Sigmoid colon (tissue), 7 donors: ENCODE results near the gene MEF2B. TPM values are rescaled to one million over a fixed set of nuclear protein-coding genes. Genes with fewer than 3 reads are reported as not detected.

ENCODE experiments used
- DNase-seq: peaks from one replicate; pipeline ENCODE4 v3.0.0-alpha.2; 2019
- H3K27ac ChIP-seq, 4 donors: fragments of 200-600 bp; sonication (generic); one replicate each; pipeline ENCODE4 v1.5.1; 2016 to 2019; ENCODE audit warnings: mild to moderate bottlenecking in 1 of 4
- H3K27me3 ChIP-seq, 3 donors: fragments of 200-600 bp; sonication (generic); one replicate each; pipeline ENCODE4 v1.5.1; 2019; ENCODE audit warnings: mild to moderate bottlenecking in 1 of 3
- H3K36me3 ChIP-seq, 4 donors: fragments of 200-600 bp; sonication (generic); one replicate each; pipeline ENCODE4 v1.5.1; 2016 to 2019
- H3K4me1 ChIP-seq, 4 donors: fragments of 200-600 bp; sonication (generic); one replicate each; pipeline ENCODE4 v1.5.1; 2017 to 2019
- H3K4me3 ChIP-seq, 4 donors: fragments of 200-600 bp; sonication (generic); one replicate each; pipeline ENCODE4 v1.5.1; 2017 to 2019; ENCODE audit warnings: mild to moderate bottlenecking in 2 of 4, moderate library complexity in 1 of 4
- H3K9me3 ChIP-seq, 4 donors: fragments of 200-600 bp in 3 of 4; sonication (generic) in 3 of 4; one replicate each; pipeline versions ENCODE4 v1.5.1 to v1.6.1; 2013 to 2019
- EP300 ChIP-seq, 4 donors: sonication (generic); formaldehyde crosslinking; IDR thresholded peaks; one replicate each; pipeline ENCODE4 v1.6.1; 2017; ENCODE audit warnings: antibody characterized with exemption in 4 of 4
- POLR2A ChIP-seq, 2 donors: fragments of 450-650 bp; IDR thresholded peaks; one replicate each; pipeline ENCODE4 v1.6.1; 2016; ENCODE audit warnings: antibody characterized with exemption in 2 of 2, mild to moderate bottlenecking in 2 of 2, moderate library complexity in 2 of 2
- POLR2AphosphoS5 ChIP-seq, 4 donors: sonication (generic); formaldehyde crosslinking; IDR thresholded peaks; one replicate each; pipeline ENCODE4 v1.6.1; 2017; ENCODE audit warnings: antibody characterized with exemption in 4 of 4
- WGBS, 2 donors: extraction: QIAGEN DNeasy Blood & Tissue Kit; methylation state at CpG; one replicate each; pipeline ENCODE4 v1.1.7; 2013; 5-methylcytosine and 5-hydroxymethylcytosine counted together
- intact Hi-C: fragments of 100-400 bp; cut with DNase I; formaldehyde crosslinking; loops from one replicate; pipeline ENCODE4 v1.15.1; 2023
- polyA plus RNA-seq, 3 donors: library from polyadenylated mRNA; stranded (reverse); fragments of 200-250 nt; gene quantifications; one replicate each; pipeline ENCODE4 v1.2.3, GENCODE V29; 2013
- total RNA-seq, 4 donors: library from RNA; depleted of rRNA; stranded (reverse); fragments of >200 nt; gene quantifications; one replicate each; pipeline ENCODE4 v1.1.0, GENCODE V29; 2016
- TF ChIP-seq, protein P1 (sequence below), 4 experiments: fragments of 450-650 bp in 3 of 4; fragments of 200-600 bp in 1 of 4; IDR thresholded peaks; one replicate each; pipeline ENCODE4 v1.5.1; 2016 to 2019; ENCODE audit warnings: antibody characterized with exemption in 4 of 4, mild to moderate bottlenecking in 3 of 4, moderate library complexity in 2 of 4
- donor health status: healthy with polysubstance abuse.
- donor health status: Bipolar disorder and iron deficiency.
- donor health status: healthy.

Gene MEF2B
- total and polyA plus RNA-seq, 7 donors = 2.2 TPM; not detected in 6

DNA sequence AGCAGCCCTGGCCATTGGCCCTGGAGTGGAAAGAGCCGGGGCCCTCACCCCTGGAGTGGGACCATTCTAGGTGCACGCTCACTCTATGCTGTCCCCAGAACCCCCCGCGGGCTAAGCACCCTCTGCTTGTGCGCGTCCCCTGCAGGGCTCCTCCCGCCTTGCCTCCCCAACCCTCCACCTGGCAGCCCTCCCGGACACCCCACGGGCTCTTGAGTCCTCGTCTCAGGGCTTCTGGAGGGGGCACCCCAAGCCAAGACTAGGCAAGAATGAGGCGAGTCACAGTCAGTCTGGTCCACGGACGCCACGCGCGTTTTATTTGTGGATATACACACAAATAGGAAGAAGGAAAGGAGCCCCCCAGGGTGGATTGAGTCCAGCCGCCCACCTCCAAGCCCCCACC is 24.8 kb downstream of the MEF2B start:
- no peaks in the 10 kb centered on the region for H3K9me3 ChIP-seq
- intact Hi-C loops = loop anchor here (5.0 to 10.0 kb wide), 2 partner anchors 82 to 200 kb away; no protein-coding TSS in a partner anchor
- WGBS, 2 donors = 92 to 93% methylated on average over 17 of the region's 17 CpGs
- H3K36me3 ChIP-seq = peaks cover 0 to 28% (median 3%) of the 10 kb centered on the region in 4 donors
- no peak overlapping the region for H3K4me3 ChIP-seq
- TF ChIP-seq, protein P1, sequence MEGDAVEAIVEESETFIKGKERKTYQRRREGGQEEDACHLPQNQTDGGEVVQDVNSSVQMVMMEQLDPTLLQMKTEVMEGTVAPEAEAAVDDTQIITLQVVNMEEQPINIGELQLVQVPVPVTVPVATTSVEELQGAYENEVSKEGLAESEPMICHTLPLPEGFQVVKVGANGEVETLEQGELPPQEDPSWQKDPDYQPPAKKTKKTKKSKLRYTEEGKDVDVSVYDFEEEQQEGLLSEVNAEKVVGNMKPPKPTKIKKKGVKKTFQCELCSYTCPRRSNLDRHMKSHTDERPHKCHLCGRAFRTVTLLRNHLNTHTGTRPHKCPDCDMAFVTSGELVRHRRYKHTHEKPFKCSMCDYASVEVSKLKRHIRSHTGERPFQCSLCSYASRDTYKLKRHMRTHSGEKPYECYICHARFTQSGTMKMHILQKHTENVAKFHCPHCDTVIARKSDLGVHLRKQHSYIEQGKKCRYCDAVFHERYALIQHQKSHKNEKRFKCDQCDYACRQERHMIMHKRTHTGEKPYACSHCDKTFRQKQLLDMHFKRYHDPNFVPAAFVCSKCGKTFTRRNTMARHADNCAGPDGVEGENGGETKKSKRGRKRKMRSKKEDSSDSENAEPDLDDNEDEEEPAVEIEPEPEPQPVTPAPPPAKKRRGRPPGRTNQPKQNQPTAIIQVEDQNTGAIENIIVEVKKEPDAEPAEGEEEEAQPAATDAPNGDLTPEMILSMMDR (IDR thresholded peaks at IDR 0.05) = no peak
- no peak for TF ChIP-seq POLR2A (IDR thresholded peaks at IDR 0.05)
- TF ChIP-seq EP300 (IDR thresholded peaks at IDR 0.05) = no peak
- no peak for TF ChIP-seq POLR2AphosphoS5 (IDR thresholded peaks at IDR 0.05)
- peaks cover 0 to 9% (median 8%) of the 10 kb centered on the region in 4 donors for H3K4me1 ChIP-seq
- no peak for DNase-seq
- H3K27ac ChIP-seq = no peak overlapping the region
- H3K27me3 ChIP-seq = no peaks in the 10 kb centered on the region

DNA sequence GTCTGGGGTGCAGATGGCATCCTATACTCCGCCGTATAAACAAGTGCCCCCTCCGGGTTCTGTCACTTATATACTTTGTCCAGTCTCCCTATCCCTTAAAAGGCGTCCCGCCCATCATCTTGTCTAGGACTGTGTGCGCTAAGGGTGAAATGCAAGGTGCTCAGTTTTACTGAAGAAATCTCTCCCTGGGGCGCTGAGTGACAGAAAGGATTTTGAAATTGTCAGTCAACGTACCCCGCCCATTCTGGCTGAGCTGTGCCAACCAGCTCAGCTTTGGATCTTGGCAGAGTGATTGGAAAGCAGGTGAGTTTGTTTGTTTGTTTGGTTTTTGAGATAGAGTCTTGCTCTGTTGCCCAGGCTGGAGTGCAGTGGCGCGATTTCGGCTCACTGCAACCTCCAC is 27.7 kb downstream of the MEF2B start:
- intact Hi-C loops = loop anchor here (5.0 to 10.0 kb wide), 2 partner anchors 35 to 202 kb away; no protein-coding TSS in a partner anchor
- TF ChIP-seq POLR2A (IDR thresholded peaks at IDR 0.05) (no peak), POLR2AphosphoS5 (IDR thresholded peaks at IDR 0.05) (no peak), EP300 (IDR thresholded peaks at IDR 0.05) (no peak)
- TF ChIP-seq, protein P1 (IDR thresholded peaks at IDR 0.05) = no peak

DNA sequence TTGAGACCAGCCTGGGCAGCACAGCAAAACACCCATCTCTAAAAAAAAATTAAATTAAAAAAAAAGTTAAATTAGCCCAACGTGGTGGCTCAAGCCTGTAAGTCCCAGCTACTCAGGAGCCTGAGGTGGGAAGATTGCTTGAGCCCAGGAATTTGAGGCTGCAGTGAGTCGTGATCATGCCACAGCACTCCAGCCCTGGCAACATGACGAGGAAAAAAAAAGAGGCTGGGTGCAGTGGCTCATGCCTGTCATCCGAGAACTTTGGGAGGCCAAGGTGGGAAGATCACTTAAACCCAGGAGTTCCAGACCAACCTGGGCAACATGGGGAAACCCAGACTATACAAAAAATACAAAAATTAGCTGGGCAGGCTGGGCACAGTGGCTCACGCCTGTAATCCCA is 29.6 kb downstream of the MEF2B start:
- Histone ChIP-seq H3K9me3 (no peaks in the 10 kb centered on the region), H3K4me1 (peaks cover 0 to 14% (median 11%) of the 10 kb centered on the region in 4 donors), H3K4me3 (no peak overlapping the region), H3K27ac (no peak overlapping the region), H3K27me3 (no peaks in the 10 kb centered on the region), H3K36me3 (no peaks in the 10 kb centered on the region)
- TF ChIP-seq POLR2AphosphoS5 (IDR thresholded peaks at IDR 0.05) (no peak), EP300 (IDR thresholded peaks at IDR 0.05) (no peak), POLR2A (IDR thresholded peaks at IDR 0.05) (no peak)
- TF ChIP-seq, protein P1 (IDR thresholded peaks at IDR 0.05) = no peak
- intact Hi-C loops = loop anchor here (5.0 to 10.0 kb wide), 2 partner anchors 37 to 204 kb away; no protein-coding TSS in a partner anchor
- DNase-seq = no peak
- 55 to 68% methylated on average over 5 of the region's 5 CpGs for WGBS, 2 donors

More for the DNA sequence above, 27.7 kb downstream of the MEF2B start:
- H3K27me3 ChIP-seq = no peaks in the 10 kb centered on the region
- H3K27ac ChIP-seq = no peak overlapping the region
- H3K4me1 ChIP-seq = peaks cover 0 to 18% (median 11%) of the 10 kb centered on the region in 4 donors
- DNase-seq = no peak
- no peak overlapping the region for H3K4me3 ChIP-seq
- H3K9me3 ChIP-seq = no peaks in the 10 kb centered on the region
- 81 to 90% methylated on average over 12 of the region's 12 CpGs for WGBS, 2 donors
- H3K36me3 ChIP-seq = peaks cover 0 to 10% (median 0%) of the 10 kb centered on the region in 4 donors

DNA sequence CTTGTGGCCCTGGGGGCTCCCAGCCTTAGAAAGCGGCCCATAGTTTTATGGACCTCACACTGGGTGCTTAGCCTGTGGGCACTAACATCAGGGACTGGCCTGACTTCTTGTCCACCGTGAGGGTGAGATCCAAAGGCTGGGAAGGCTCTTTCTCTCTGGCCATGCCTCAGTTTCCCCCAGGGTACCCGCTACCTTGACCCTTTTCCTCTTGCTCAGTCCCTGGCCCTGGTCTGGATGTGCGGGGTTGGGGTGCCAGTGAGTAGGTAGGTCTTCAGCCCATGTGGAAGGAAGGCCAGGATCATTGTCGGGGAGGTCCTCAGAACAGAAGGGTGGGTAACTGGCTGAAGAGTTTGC is 30.2 kb downstream of the MEF2B start:
- no peak overlapping the region for H3K27ac ChIP-seq
- intact Hi-C loops = loop anchor here (2.0 to 10.0 kb wide), 5 partner anchors 37 to 205 kb away; partner anchors contain the start of genes BORCS8, RFXANK and SLC25A42
- TF ChIP-seq POLR2AphosphoS5 (IDR thresholded peaks at IDR 0.05) = no peak
- TF ChIP-seq, protein P1 (IDR thresholded peaks at IDR 0.05) = peak in 1 of 4 experiments; percentile 35
- no peaks in the 10 kb centered on the region for H3K36me3 ChIP-seq
- no peak for DNase-seq
- WGBS, 2 donors = 33 to 45% methylated on average over 5 of the region's 5 CpGs
- H3K27me3 ChIP-seq = no peaks in the 10 kb centered on the region
- no peak overlapping the region for H3K4me3 ChIP-seq
- H3K9me3 ChIP-seq = no peaks in the 10 kb centered on the region
- peaks cover 0 to 17% (median 12%) of the 10 kb centered on the region in 4 donors for H3K4me1 ChIP-seq
